Suprapubic skin (tissue), 3 donors: Measurements from ENCODE around the gene RYR1.

ENCODE experiments used
- EP300 ChIP-seq: sonication (generic); formaldehyde crosslinking; IDR thresholded peaks from one replicate; pipeline ENCODE4 v1.6.1; 2017; ENCODE audit warnings: antibody characterized with exemption
- TF ChIP-seq, protein P1 (sequence below), 2 donors: fragments of 200-600 bp in 1 of 2; fragments of 450-650 bp in 1 of 2; sonication (generic) in 1 of 2; IDR thresholded peaks; one replicate each; pipeline ENCODE4 v1.5.1; 2016 to 2019; ENCODE audit warnings: antibody characterized with exemption in 2 of 2, mild to moderate bottlenecking in 1 of 2, moderate library complexity in 1 of 2

DNA sequence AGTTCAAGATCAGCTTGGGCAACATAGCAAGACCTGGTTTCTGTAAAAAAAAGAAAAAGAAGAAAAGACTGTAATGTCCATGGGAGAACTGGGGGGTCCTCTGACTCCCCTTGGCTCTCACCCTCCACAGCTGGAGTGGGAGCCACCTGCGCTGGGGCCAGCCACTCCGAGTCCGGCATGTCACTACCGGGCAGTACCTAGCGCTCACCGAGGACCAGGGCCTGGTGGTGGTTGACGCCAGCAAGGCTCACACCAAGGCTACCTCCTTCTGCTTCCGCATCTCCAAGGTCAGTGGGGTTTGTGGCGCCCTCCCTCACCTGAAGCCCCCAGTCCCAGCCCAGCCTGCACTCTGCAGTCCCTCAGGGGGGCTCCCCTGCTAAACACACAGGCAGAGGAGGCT, 14.7 kb downstream of the RYR1 start:
- no peak for TF ChIP-seq EP300
- TF ChIP-seq, protein P1, sequence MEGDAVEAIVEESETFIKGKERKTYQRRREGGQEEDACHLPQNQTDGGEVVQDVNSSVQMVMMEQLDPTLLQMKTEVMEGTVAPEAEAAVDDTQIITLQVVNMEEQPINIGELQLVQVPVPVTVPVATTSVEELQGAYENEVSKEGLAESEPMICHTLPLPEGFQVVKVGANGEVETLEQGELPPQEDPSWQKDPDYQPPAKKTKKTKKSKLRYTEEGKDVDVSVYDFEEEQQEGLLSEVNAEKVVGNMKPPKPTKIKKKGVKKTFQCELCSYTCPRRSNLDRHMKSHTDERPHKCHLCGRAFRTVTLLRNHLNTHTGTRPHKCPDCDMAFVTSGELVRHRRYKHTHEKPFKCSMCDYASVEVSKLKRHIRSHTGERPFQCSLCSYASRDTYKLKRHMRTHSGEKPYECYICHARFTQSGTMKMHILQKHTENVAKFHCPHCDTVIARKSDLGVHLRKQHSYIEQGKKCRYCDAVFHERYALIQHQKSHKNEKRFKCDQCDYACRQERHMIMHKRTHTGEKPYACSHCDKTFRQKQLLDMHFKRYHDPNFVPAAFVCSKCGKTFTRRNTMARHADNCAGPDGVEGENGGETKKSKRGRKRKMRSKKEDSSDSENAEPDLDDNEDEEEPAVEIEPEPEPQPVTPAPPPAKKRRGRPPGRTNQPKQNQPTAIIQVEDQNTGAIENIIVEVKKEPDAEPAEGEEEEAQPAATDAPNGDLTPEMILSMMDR (IDR thresholded peaks at IDR 0.05), result no peak
